Epithelial cell of proximal tubule (primary cell): ENCODE measurements around the gene CPHXL2. TPM values are rescaled to one million over a fixed set of nuclear protein-coding genes. Genes with fewer than 3 reads are reported as not detected.

ENCODE experiments used
- DNase-seq: peaks from one replicate; pipeline ENCODE4 v3.0.0-alpha.2; 2011; ENCODE audit warnings: low read depth
- H3K4me3 ChIP-seq: 2 replicates; pipeline ENCODE4 v1.5.1; 2011; ENCODE audit warnings: low read depth, mild to moderate bottlenecking, low read length
- total RNA-seq: library from RNA; depleted of rRNA; stranded (reverse); fragments of >200 nt; gene quantifications from 2 replicates; pipeline ENCODE4 v1.2.3, GENCODE V29; 2015
- TF ChIP-seq, protein P1 (sequence below): conservative IDR thresholded peaks from 2 replicates; pipeline ENCODE4 v1.5.1; 2012; ENCODE audit warnings: low read depth, mild to moderate bottlenecking, low read length

CPHXL2 gene
- total RNA-seq, 1 donor from 2014 or later, result not detected

DNA sequence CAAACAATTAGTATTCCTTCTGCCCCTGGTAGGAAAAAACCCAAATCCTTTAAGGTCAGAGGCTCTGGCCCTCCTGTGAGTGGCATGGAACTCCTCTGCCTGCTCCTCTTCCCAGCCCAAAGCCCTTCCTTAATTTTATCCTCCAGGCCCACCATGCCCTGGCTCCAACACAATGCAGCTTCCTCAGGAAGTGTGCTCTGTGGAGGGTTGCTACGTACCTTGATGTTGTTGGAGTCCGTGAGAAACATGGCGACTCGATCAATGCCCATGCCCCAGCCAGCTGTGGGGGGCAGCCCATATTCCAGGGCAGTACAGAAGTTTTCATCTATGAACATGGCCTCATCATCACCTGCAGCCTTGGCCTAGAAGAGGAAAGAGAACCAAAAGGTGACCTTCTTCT is 48.5 kb downstream of the CPHXL2 start:
- no peak overlapping the region for H3K4me3 ChIP-seq
- DNase-seq, result no peak
- TF ChIP-seq, protein P1, sequence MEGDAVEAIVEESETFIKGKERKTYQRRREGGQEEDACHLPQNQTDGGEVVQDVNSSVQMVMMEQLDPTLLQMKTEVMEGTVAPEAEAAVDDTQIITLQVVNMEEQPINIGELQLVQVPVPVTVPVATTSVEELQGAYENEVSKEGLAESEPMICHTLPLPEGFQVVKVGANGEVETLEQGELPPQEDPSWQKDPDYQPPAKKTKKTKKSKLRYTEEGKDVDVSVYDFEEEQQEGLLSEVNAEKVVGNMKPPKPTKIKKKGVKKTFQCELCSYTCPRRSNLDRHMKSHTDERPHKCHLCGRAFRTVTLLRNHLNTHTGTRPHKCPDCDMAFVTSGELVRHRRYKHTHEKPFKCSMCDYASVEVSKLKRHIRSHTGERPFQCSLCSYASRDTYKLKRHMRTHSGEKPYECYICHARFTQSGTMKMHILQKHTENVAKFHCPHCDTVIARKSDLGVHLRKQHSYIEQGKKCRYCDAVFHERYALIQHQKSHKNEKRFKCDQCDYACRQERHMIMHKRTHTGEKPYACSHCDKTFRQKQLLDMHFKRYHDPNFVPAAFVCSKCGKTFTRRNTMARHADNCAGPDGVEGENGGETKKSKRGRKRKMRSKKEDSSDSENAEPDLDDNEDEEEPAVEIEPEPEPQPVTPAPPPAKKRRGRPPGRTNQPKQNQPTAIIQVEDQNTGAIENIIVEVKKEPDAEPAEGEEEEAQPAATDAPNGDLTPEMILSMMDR, result no peak

DNA sequence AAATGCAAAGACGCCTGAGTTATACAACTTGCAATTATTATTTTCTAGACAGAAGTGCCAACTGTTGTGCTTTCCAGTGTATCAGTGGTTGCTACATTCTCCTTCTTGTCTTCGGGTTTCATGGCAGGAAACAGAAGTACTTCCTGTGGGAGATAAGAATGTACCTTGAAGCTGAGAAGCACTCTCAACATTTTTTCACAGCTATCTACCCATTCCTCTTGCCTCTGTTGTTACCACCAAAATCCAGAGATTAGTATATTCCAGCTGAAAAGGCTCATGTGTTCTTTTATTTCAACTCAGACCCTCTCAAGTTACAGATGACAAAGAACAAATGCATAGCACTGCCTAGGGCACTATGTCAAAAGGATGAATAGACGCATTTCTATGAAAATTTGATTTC is 49.0 kb downstream of the CPHXL2 start:
- H3K4me3 ChIP-seq, result no peak overlapping the region
- TF ChIP-seq, protein P1, result no peak
- DNase-seq, result no peak

DNA sequence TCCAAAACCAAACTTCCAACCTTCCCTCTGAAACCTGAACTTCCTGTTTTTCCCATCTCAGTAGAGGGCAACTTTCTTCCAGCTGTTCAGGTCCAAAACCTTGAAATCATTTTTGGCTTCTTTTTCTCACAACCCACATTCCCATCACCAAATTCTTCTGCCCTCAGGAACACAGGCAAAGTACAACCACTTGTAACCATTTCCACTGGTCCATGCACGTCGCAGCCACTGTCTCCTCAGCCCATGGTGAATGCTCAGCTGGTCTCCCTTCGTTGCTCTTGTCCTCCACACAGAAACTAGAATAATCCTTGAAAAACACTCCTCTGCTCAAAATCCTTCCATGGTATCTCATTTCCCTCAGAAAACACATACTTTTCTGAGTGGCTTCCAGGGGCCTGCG is 50.0 kb downstream of the CPHXL2 start:
- no peak for DNase-seq
- H3K4me3 ChIP-seq, result no peak overlapping the region
- TF ChIP-seq, protein P1, result no peak

DNA sequence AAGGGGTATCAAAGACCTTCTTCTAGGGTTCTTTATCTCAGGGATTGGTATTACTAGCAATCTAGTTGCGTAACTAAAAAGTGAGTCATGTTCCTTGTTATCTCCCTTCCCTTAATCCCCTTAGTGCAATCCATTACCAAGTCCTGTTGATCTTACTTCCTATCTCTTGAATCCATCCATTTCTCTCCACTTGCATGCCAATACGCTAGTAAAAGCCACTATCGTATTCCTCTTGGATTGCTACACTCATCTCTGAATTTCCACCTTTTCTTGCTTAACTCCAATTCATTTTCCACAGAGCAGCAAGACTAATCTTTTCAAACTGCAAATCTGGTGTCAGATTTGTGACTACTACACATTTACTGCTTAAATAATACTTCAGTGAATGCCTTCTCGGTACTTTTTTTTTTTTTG is 51.9 kb downstream of the CPHXL2 start:
- no peak for DNase-seq
- no peak overlapping the region for H3K4me3 ChIP-seq
- TF ChIP-seq, protein P1, result no peak

DNA sequence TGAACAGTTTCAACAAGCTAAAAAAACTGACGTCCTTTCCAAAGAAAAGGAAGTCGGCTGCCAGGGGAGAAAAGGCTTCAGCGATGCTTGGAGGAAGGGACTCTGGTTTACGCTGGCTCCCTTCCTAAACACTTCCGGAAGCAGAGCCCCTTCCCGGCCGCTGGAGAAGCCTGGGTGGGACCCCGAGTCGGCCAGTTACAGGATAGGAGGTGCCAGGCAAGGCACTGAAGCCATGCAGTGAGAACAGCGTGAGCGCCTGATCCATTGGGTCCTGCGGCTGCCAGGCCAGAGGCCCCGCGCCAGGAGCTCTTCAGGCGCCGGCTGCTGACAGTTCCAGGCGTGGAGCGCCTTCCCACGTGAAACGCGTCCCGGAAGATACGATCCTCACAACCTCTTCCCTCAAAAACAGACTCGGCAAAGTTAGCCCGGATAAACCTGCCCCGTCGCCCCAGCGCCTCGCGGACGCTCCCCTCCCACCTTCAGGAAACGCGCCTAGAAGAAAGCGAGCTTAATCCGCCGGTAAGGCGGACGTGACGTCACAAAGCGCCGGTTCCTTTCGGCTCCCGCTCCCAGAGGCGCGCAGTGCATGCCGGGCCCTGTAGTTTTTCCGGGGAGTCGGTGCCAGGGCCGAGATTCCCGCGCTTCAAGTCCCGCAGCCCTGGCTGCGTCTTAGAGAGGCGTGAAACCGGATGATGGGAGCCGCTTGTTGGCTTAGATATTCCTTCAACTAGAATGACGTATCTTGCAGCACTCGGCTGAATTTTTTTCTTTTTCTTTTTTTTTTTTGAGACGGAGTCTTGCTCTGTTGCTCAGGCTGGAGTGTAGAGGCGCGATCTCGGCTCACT is 53.8 kb downstream of the CPHXL2 start, which contains the start of gene ADAT1:
Gene ADAT1, minus strand, starts transcription at position 521 of the 845 bp plus-strand sequence. CDS start 2,482 bp downstream, outside the sequence.
- peak within 1 kb of the TSS; percentile 78 for H3K4me3 ChIP-seq
- DNase-seq, result peak; percentile 81
- TF ChIP-seq, protein P1, result no peak

DNA sequence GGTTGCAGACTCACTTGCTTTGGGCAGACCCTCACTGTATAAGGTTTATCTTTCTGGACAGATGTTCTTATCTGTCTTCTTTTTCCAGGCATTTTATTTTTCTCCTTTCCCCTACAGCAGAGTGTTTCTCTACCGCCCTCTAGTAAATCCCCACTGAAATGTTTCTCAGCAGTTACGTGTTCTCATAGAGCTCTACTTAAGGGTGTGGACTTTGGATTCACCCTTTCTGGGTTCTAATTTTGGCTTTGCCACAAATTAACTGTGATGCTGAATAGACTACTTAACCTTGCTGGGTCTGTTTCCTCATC is 55.7 kb downstream of the CPHXL2 start:
- TF ChIP-seq, protein P1, result peak; percentile 61
- no peak for DNase-seq

More for the DNA sequence above, 55.7 kb downstream of the CPHXL2 start:
- no peak overlapping the region for H3K4me3 ChIP-seq
